SU-DHL-6 (cell line): Measurements from ENCODE around the gene ITPR2.

Experiments used
- EZH2phosphoT487 ChIP-seq: fragments of 200-600 bp; sonication (generic), shearing (Covaris generic); conservative IDR thresholded peaks from 2 replicates; pipeline ENCODE4 v1.6.1; 2018; ENCODE audit warnings: mild to moderate bottlenecking, antibody characterized with exemption, low read length, moderate library complexity, mixed read lengths
- TF ChIP-seq, protein P1 (sequence below): fragments of 200-600 bp; sonication (generic); IDR thresholded peaks from one replicate; pipeline ENCODE4 v1.5.1; 2017; ENCODE audit warnings: antibody characterized with exemption, mild to moderate bottlenecking, low read length, moderate library complexity; ENCODE audit not compliant: insufficient read depth, poor library complexity, severe bottlenecking

DNA sequence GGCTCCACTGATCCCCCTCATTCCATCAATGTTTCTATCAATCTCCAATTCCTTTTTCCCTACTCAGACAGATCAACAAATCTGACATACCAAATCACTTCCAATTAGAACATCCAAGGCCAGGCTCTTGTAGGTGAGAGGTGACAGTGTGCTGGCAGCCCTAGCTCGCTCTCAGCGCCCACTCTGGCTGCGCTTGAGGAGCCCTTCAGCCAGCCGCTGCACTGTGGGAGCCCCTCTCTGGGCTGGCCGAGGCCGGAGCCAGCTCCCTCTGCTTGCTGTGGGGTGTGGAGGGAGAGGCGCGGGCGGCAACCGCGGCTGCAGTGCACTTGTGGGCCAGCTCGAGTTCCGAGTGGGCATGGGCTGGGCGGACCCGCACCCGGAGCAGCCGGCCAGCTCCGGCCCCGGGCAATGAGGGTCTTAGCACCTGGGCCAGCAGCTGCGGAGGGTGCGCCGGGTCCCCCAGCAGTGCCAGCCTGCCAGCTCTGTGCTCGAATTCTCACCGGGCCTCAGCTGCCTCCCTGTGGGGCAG, 6.0 kb upstream of the ITPR2 start:
- TF ChIP-seq, protein P1, sequence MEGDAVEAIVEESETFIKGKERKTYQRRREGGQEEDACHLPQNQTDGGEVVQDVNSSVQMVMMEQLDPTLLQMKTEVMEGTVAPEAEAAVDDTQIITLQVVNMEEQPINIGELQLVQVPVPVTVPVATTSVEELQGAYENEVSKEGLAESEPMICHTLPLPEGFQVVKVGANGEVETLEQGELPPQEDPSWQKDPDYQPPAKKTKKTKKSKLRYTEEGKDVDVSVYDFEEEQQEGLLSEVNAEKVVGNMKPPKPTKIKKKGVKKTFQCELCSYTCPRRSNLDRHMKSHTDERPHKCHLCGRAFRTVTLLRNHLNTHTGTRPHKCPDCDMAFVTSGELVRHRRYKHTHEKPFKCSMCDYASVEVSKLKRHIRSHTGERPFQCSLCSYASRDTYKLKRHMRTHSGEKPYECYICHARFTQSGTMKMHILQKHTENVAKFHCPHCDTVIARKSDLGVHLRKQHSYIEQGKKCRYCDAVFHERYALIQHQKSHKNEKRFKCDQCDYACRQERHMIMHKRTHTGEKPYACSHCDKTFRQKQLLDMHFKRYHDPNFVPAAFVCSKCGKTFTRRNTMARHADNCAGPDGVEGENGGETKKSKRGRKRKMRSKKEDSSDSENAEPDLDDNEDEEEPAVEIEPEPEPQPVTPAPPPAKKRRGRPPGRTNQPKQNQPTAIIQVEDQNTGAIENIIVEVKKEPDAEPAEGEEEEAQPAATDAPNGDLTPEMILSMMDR = no peak
- no peak for TF ChIP-seq EZH2phosphoT487
